Mucosa of stomach (tissue), 1 donor: Measurements from ENCODE around the gene CEP112.
"Not testable (repeated sequence)": the region's sequence is repeated elsewhere in the genome, so short reads cannot be mapped to it uniquely, and the experiment has no call there.

Experiments used
- H3K27me3 ChIP-seq: one replicate; pipeline ENCODE4 v1.7.0; 2013; ENCODE audit warnings: mild to moderate bottlenecking, low read length; ENCODE audit not compliant: control insufficient read depth, insufficient read depth
- H3K36me3 ChIP-seq: one replicate; pipeline ENCODE4 v1.7.0; 2013; ENCODE audit warnings: low read length; ENCODE audit not compliant: control insufficient read depth, insufficient read depth
- H3K4me1 ChIP-seq: one replicate; pipeline ENCODE4 v1.7.0; 2013; ENCODE audit warnings: mild to moderate bottlenecking, low read length; ENCODE audit not compliant: control insufficient read depth, insufficient read depth
- H3K4me3 ChIP-seq: one replicate; pipeline ENCODE4 v1.7.0; 2013; ENCODE audit warnings: low read length
- H3K9ac ChIP-seq: one replicate; pipeline ENCODE4 v1.7.0; 2013; ENCODE audit warnings: mild to moderate bottlenecking, low read length, moderate library complexity
- H3K9me3 ChIP-seq: one replicate; pipeline ENCODE4 v1.7.0; 2013; ENCODE audit warnings: mild to moderate bottlenecking, low read length, moderate library complexity; ENCODE audit not compliant: control insufficient read depth
- donor health status: Pancreatic carcinoma.

Gene CEP112

DNA sequence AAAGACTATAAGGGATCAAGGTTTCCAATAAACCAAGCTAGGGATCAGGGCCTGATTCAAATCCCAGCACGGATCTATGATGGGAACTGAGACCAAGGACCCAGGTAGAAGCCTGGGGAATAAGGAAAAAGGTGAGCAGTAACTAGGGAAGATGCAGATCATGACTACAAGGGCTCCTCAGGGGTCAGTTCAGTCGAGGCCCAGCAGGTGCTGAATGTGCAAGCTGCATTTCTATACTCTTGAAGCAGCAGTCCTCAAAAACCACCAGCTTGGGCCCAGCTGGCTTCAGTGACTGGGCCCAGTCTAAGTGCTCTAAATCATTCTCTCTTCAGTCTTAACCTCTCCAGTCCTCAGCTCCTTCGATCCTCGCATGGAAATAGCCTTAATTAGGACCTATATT lies 401.7 kb downstream of the CEP112 start:
- H3K9ac ChIP-seq, result no peak overlapping the region
- H3K36me3 ChIP-seq, result no peaks in the 10 kb centered on the region
- no peaks in the 10 kb centered on the region for H3K4me1 ChIP-seq
- H3K27me3 ChIP-seq, result no peaks in the 10 kb centered on the region
- no peak overlapping the region for H3K4me3 ChIP-seq
- no peaks in the 10 kb centered on the region for H3K9me3 ChIP-seq

DNA sequence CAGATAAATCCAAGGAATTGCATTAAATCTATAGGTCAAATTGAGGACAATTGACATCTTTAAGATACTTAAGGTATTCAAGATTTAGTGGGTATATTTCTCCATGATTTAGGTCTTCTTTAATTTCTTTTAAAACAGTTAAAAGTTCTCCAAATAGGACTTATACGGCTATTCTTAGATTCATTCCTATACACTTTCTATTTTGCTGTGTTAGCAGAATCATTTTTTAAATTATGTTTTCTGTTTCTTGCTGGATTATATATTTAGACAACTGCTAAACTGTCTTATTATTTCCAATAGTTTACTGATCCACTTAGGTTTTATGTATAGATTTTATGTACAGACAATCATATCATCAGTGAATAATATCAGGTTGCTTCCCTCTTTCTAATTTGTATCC lies 404.4 kb downstream of the CEP112 start:
- Histone ChIP-seq H3K9me3 (no peaks in the 10 kb centered on the region), H3K4me1 (no peaks in the 10 kb centered on the region), H3K4me3 (no peak overlapping the region), H3K27me3 (no peaks in the 10 kb centered on the region), H3K36me3 (no peaks in the 10 kb centered on the region), H3K9ac (no peak overlapping the region)

DNA sequence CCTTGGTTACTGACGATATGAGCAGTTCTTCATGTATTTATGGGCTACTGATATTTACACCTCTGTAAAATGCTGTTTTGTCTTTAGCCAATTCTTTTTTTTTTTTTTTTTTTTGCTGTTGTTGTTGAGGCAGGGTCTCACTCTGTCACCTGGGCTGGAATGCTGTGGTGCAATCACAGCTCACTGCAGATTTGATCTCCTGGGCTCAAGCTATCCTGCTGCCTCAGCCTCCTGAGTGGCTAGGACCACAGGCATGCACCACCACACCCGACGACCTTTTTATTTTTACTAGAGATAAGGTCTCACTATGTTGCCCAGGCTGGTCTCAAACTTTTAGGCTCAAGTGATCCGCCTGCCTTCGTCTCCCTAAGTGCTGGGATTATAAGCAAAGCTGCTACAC lies 405.5 kb downstream of the CEP112 start:
- no peaks in the 10 kb centered on the region for H3K9me3 ChIP-seq
- H3K4me1 ChIP-seq, result no peaks in the 10 kb centered on the region
- H3K36me3 ChIP-seq, result no peaks in the 10 kb centered on the region
- H3K4me3 ChIP-seq, result no peak overlapping the region
- H3K9ac ChIP-seq, result no peak overlapping the region
- H3K27me3 ChIP-seq, result no peaks in the 10 kb centered on the region

DNA sequence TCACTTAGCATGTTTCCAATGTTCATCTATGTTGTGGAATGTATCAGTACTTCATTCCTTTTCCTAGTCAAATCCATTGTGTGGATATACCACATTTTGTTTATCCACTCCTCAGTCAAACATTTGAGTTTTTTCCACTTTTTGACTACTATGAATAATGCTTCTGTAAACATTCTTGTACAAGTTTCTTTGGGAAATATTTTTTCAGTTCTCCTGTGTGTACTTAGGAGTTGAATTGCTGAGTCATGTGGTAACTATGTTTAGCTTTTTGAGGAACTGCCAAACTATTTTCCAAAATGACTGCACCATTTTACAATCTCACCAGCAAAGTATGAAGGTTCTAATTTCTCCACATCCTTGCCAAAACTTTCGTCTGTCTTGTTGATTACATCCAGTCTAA lies 406.8 kb downstream of the CEP112 start:
- H3K36me3 ChIP-seq, result no peaks in the 10 kb centered on the region
- no peaks in the 10 kb centered on the region for H3K9me3 ChIP-seq
- no peaks in the 10 kb centered on the region for H3K27me3 ChIP-seq
- no peak overlapping the region for H3K4me3 ChIP-seq
- peaks cover 2% of the 10 kb centered on the region for H3K4me1 ChIP-seq
- no peak overlapping the region for H3K9ac ChIP-seq

DNA sequence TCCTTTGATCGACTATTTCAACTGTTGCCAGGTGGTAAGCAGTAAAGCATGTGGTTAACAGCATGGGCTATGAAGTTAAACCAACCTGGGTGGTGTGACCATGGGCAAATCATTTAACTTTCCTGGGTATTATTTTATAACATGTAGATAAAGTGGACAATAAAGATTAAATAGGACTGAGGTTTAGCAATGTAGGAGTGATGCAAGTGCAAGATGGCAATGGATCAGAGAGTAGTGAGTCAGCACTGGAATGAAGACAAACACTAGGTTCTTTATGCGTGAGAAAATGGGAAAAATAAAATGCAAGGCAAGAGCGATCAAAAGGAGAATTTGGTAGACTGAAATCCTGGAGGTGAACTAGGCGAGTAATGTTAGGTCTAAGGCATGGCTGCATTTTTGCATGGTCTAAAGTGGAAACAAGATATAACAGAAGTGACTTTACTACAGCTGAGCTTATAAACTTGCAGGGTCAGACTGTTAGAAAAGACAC lies 408.0 kb downstream of the CEP112 start:
- H3K9ac ChIP-seq, result no peak overlapping the region
- H3K9me3 ChIP-seq, result no peaks in the 10 kb centered on the region
- H3K36me3 ChIP-seq, result no peaks in the 10 kb centered on the region
- peaks cover 6% of the 10 kb centered on the region for H3K4me1 ChIP-seq
- no peak overlapping the region for H3K4me3 ChIP-seq
- H3K27me3 ChIP-seq, result no peaks in the 10 kb centered on the region

DNA sequence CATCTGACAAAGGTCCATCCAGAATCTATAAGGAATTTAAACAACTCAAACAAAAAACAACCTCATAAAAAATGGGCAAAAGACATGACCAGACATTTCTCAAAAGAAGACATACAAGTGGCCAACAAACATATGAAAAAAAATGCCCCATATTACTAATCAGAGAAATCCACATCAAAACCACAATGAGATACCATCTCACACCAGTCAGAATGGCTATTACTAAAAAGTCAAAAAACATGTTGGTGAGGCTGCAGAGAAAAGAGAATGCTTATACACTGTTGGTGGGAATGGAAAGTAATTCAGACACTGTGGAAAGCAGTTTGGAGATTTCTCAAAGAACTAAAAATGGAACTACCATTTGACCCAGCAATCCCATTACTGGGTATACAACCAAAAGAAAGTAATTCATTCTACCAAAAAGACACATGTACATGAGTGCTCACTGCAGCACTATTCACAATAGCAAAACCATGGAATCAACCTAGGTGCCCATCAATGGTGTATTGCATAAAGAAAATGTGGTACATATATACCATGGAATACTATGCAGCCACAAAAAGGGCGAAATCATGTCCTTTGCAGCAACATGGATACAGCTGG lies 409.7 kb downstream of the CEP112 start:
- H3K9ac ChIP-seq, H3K27me3 ChIP-seq, H3K4me1 ChIP-seq, H3K36me3 ChIP-seq, H3K9me3 ChIP-seq, H3K4me3 ChIP-seq: not testable (repeated sequence)

DNA sequence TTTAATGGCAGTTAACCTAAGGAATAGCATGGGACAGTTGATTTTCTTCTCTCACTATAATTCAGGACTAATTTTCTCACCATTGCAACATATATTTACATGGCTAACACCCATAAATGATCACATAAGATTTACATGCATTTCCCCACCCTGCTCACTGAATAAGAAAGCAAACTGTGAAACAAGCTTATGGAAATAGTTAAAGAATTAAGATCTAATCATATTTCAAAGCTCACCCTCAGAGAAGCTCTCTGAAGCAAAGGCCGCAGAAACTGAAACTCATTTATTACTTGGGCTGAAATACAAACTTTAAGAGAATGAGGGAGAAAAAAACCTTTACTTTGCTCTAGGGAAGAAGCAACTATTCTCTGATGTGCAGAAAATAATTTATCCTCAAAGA lies 411.8 kb downstream of the CEP112 start:
- H3K4me1 ChIP-seq, result peaks cover 6% of the 10 kb centered on the region

DNA sequence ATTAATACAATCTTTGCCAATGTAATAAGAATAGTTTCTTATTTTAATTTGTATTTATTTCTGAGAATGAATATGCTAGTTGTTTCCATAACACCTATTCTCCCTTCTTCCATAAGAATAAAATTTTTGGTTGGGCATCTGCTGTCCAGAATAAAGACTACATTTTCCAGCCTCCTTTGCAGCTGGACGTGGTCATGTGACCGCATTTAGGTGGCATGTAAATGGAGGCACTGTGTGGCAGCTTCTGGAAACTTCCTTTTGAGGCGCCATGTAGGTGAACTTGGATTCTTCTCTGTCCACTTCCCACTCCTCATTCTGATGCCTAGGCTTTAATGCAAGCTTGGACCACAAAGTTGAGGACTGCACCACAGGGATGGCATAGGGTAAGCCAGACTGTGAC lies 415.0 kb downstream of the CEP112 start:
- Histone ChIP-seq H3K9me3 (no peaks in the 10 kb centered on the region), H3K9ac (no peak overlapping the region), H3K4me3 (no peak overlapping the region), H3K4me1 (peaks cover 13% of the 10 kb centered on the region), H3K27me3 (no peaks in the 10 kb centered on the region), H3K36me3 (no peaks in the 10 kb centered on the region)

More for the DNA sequence above, 411.8 kb downstream of the CEP112 start:
- Histone ChIP-seq H3K36me3 (no peaks in the 10 kb centered on the region), H3K27me3 (no peaks in the 10 kb centered on the region), H3K9me3 (no peaks in the 10 kb centered on the region), H3K4me3 (no peak overlapping the region), H3K9ac (no peak overlapping the region)

DNA sequence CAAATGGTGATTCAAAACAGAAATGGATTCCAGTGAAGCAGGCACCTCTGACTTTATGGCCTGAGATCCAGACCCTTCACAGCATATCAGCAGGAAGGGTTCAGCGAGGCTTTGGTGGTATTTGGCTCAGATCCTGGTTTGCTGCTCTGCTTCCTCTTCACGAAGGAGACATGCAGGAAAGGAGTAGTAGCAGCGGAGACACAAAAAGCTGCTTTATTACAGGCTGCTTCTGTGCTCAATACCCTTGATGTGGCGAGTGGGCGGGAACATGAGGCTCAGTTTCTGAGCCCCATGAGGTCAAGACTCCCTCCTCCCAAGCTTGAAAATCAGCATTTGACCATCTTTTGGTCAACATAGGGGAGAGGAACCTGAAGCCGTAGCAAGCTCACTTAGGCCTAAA lies 417.1 kb downstream of the CEP112 start:
- no peaks in the 10 kb centered on the region for H3K27me3 ChIP-seq
- H3K9me3 ChIP-seq, result no peaks in the 10 kb centered on the region
- H3K36me3 ChIP-seq, result no peaks in the 10 kb centered on the region
- H3K4me1 ChIP-seq, result peaks cover 8% of the 10 kb centered on the region
- no peak overlapping the region for H3K9ac ChIP-seq
- no peak overlapping the region for H3K4me3 ChIP-seq

DNA sequence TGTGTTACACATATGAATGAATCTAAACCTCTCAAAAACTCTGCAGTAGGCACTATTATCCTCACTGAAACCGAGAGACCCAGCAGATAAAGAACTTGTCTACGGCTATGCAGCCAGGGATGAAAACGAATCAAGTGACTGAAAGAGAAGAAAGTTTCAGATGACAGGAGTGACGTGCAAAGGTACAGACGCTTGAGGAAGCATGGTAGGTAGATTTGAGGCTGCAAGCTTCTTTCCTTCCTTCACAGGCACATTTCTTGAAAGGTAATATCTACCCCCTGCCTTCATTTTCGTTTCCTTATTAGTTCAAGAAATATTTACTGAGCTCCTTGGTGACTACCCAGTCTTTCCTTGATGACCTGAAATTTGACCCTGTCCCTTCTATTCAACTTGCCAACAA lies 418.9 kb downstream of the CEP112 start:
- no peak overlapping the region for H3K4me3 ChIP-seq
- H3K9me3 ChIP-seq, result no peaks in the 10 kb centered on the region
- peaks cover 7% of the 10 kb centered on the region for H3K4me1 ChIP-seq
- H3K9ac ChIP-seq, result no peak overlapping the region
- H3K36me3 ChIP-seq, result no peaks in the 10 kb centered on the region
- no peaks in the 10 kb centered on the region for H3K27me3 ChIP-seq

DNA sequence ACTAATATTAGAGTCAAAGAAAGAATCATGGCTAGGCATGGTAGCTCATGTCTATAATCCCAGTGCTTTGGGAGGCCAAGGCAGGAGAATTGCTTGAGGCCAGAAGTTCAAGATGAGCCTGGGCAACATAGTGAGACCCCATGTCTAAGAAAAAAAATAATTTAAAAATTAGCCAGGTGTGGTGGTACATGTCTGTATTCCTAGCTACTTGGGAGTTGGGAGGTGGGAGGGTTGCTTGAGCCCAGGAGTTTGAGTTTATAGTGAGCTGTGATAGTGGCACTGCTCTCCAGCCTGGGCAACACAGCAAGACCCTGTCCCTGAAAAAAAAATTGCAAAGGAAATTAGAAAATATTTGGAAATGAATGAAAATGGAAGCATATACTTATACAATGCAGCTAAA lies 420.2 kb downstream of the CEP112 start:
- H3K27me3 ChIP-seq, result no peaks in the 10 kb centered on the region
- H3K9me3 ChIP-seq, result no peaks in the 10 kb centered on the region
- no peak overlapping the region for H3K4me3 ChIP-seq
- no peaks in the 10 kb centered on the region for H3K36me3 ChIP-seq
- peaks cover 7% of the 10 kb centered on the region for H3K4me1 ChIP-seq
- no peak overlapping the region for H3K9ac ChIP-seq

DNA sequence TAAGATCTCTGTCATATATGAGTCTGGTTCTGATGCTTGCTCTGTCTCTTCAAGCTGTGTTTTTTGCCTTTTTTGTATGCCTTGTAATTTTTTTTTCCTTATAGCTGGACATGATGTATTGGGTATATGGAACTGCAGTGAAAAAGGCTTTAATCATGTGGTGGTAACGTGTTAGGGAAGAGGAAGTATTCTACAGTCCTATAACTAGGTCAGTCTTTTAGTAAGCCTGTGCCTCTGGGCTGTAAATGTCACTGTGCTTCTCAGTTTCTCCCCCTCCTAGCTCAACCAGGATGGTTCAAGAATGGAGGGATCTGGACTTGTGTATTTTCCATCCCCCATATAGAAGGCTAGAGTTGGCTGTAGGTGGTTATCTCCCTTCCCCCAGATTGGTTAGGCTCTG lies 428.1 kb downstream of the CEP112 start:
- Histone ChIP-seq H3K9ac (no peak overlapping the region), H3K27me3 (no peaks in the 10 kb centered on the region), H3K4me1 (no peaks in the 10 kb centered on the region), H3K9me3 (no peaks in the 10 kb centered on the region), H3K4me3 (no peak overlapping the region), H3K36me3 (no peaks in the 10 kb centered on the region)

DNA sequence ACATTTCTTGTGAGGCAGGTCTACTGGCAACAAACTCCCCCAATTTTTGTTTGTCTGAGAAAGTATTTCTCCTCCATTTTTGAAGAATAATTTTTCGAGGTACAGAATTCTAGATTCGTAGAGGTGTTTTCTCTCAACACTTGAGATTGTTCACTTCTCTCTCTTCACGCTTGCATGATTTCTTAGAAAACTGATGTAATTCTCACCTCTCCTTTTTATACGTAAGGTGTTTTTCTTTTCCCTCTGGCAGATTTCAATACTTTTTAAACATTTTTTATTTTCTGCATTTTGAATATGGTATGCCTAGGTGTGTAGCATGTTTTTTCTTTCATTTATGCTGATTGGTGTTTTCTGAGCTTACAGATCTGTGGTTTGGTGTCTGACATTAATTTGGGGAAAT lies 429.0 kb downstream of the CEP112 start:
- H3K9me3 ChIP-seq, result no peaks in the 10 kb centered on the region
- no peak overlapping the region for H3K9ac ChIP-seq
- H3K36me3 ChIP-seq, result no peaks in the 10 kb centered on the region
- no peaks in the 10 kb centered on the region for H3K27me3 ChIP-seq
- no peaks in the 10 kb centered on the region for H3K4me1 ChIP-seq
- no peak overlapping the region for H3K4me3 ChIP-seq
